Endothelial cell of umbilical vein (primary cell): ENCODE results near the gene EEA1.

Experiments
- CTCF ChIP-seq, 2 donors: IDR thresholded peaks; 1 replicate in 1 of 2; 2 replicates in 1 of 2; pipeline ENCODE4 v1.5.1; 2011; ENCODE audit warnings: low read length in 2 of 2, mild to moderate bottlenecking in 2 of 2, moderate library complexity in 2 of 2, control low read depth in 1 of 2, inconsistent platforms in 1 of 2, low read depth in 1 of 2; ENCODE audit not compliant: insufficient read depth in 1 of 2; ENCODE audit errors: extremely low read depth in 1 of 2
- EZH2 ChIP-seq: IDR thresholded peaks from 2 replicates; pipeline ENCODE4 v1.6.1; 2012; ENCODE audit warnings: borderline replicate concordance, low read depth, mild to moderate bottlenecking, moderate library complexity, low read length, inconsistent platforms; ENCODE audit not compliant: severe bottlenecking
- JUN ChIP-seq: IDR thresholded peaks from 2 replicates; pipeline ENCODE4 v1.6.1; 2011; ENCODE audit warnings: borderline replicate concordance, low read depth; ENCODE audit not compliant: insufficient read length, insufficient read depth
- MAX ChIP-seq: IDR thresholded peaks from 2 replicates; pipeline ENCODE4 v1.6.1; 2011; ENCODE audit not compliant: insufficient read depth, insufficient read length
- POLR2A ChIP-seq: IDR thresholded peaks from 2 replicates; pipeline ENCODE4 v1.6.1; 2012; ENCODE audit warnings: low read depth, mild to moderate bottlenecking, control low read depth, low read length
- POLR2AphosphoS5 ChIP-seq: IDR thresholded peaks from 2 replicates; pipeline ENCODE4 v1.6.1; 2012; ENCODE audit warnings: low read depth, mild to moderate bottlenecking, control low read depth, low read length, moderate library complexity; ENCODE audit not compliant: insufficient read depth

- TF ChIP-seq JUN (peak; percentile 83), CTCF (IDR thresholded peaks at IDR 0.05; ENCODE audit: extremely low read depth in 1 of 2, insufficient read depth in 1 of 2, low read depth in 1 of 2, low read length in 2 of 2) (no peak), POLR2A (no peak), POLR2AphosphoS5 (peak; percentile 78), MAX (peak; percentile 68), EZH2 (no peak)
Measured at GRCh38 chr12:92753976-92754885, 174.9 kb downstream of the EEA1 start.
